ENCODE measurements around the gene CARD10.

DNA sequence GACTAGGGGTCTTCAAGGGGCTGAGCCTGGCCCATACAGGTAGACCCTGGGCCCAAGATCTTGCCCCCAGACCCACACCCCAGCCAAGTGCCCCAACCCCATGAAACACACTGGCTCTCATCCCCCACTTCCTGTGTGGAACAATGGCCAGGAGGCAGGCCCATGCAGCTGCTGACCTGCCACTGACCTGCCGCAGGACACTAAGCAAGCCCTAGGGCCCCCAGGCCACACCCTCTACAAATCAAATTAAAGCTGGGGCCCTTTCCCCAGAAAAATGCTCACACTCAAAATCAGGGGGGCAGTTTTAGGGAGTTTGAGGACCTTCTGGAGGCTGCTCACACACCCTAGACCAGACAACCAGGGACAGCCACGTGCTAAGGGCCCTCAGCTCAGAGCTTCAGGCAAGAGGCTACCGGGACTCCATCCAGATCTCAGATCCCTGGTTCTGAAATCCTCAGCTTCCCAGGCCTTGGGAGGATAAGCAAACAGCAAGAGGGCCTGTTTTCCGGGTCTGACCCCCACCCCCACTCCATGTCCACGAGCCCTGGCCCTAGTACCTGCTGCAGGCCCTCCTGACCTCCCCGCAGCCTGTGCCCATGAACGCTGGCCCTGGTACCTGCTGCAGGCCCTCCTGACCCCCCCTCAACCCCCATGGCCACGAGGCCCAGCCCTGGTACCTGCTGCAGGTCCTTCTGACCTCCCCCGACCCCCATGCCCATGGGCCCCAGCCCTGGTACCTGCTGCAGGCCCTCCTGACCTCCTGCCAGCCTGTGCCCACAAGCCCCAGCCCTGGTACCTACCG lies 10.0 kb downstream of the CARD10 start:
- TF ChIP-seq, protein P1, sequence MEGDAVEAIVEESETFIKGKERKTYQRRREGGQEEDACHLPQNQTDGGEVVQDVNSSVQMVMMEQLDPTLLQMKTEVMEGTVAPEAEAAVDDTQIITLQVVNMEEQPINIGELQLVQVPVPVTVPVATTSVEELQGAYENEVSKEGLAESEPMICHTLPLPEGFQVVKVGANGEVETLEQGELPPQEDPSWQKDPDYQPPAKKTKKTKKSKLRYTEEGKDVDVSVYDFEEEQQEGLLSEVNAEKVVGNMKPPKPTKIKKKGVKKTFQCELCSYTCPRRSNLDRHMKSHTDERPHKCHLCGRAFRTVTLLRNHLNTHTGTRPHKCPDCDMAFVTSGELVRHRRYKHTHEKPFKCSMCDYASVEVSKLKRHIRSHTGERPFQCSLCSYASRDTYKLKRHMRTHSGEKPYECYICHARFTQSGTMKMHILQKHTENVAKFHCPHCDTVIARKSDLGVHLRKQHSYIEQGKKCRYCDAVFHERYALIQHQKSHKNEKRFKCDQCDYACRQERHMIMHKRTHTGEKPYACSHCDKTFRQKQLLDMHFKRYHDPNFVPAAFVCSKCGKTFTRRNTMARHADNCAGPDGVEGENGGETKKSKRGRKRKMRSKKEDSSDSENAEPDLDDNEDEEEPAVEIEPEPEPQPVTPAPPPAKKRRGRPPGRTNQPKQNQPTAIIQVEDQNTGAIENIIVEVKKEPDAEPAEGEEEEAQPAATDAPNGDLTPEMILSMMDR (IDR thresholded peaks at IDR 0.05; ENCODE audit: insufficient read depth, low read length), result no peak
- TF ChIP-seq, protein P2, sequence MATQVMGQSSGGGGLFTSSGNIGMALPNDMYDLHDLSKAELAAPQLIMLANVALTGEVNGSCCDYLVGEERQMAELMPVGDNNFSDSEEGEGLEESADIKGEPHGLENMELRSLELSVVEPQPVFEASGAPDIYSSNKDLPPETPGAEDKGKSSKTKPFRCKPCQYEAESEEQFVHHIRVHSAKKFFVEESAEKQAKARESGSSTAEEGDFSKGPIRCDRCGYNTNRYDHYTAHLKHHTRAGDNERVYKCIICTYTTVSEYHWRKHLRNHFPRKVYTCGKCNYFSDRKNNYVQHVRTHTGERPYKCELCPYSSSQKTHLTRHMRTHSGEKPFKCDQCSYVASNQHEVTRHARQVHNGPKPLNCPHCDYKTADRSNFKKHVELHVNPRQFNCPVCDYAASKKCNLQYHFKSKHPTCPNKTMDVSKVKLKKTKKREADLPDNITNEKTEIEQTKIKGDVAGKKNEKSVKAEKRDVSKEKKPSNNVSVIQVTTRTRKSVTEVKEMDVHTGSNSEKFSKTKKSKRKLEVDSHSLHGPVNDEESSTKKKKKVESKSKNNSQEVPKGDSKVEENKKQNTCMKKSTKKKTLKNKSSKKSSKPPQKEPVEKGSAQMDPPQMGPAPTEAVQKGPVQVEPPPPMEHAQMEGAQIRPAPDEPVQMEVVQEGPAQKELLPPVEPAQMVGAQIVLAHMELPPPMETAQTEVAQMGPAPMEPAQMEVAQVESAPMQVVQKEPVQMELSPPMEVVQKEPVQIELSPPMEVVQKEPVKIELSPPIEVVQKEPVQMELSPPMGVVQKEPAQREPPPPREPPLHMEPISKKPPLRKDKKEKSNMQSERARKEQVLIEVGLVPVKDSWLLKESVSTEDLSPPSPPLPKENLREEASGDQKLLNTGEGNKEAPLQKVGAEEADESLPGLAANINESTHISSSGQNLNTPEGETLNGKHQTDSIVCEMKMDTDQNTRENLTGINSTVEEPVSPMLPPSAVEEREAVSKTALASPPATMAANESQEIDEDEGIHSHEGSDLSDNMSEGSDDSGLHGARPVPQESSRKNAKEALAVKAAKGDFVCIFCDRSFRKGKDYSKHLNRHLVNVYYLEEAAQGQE (IDR thresholded peaks at IDR 0.05; ENCODE audit: insufficient replicate concordance, low read depth), result no peak
